Skin epidermis (tissue), 12 donors: Measurements from ENCODE around the gene GNG12.
A peak's percentile ranks its signal among the peaks of the same experiment; 100 is the strongest.
"Not testable (repeated sequence)": the region's sequence is repeated elsewhere in the genome, so short reads cannot be mapped to it uniquely, and the experiment has no call there.

ENCODE experiments used
- H3K27ac ChIP-seq, 21 experiments: fragments of 200-600 bp; sonication (generic) in 11 of 21; one replicate each; pipeline ENCODE4 v1.5.0; 2020; ENCODE audit warnings: mild to moderate bottlenecking in 3 of 21, inconsistent platforms in 2 of 21, moderate library complexity in 2 of 21
- H3K4me3 ChIP-seq, 7 experiments: fragments of 200-600 bp; sonication (generic) in 2 of 7; one replicate each; pipeline ENCODE4 v1.5.0; 2020; ENCODE audit warnings: inconsistent platforms in 2 of 7, mild to moderate bottlenecking in 2 of 7, moderate library complexity in 1 of 7

The GNG12 gene

GRCh38 chr1:67676946-67677345, 156.3 kb downstream of the GNG12 start:
- Histone ChIP-seq H3K27ac (no peak overlapping the region), H3K4me3 (no peak overlapping the region)

- Histone ChIP-seq H3K27ac (peak overlapping the region in 1 of 21 experiments; percentile 84), H3K4me3 (no peak overlapping the region)
Measured at GRCh38 chr1:67676287-67676686, 157.0 kb downstream of the GNG12 start.

GRCh38 chr1:67675800-67676199, 157.5 kb downstream of the GNG12 start:
- Histone ChIP-seq H3K4me3 (no peak overlapping the region), H3K27ac (peak overlapping the region in 5 of 21 experiments; percentile 12 to 84 (median 62))

GRCh38 chr1:67674260-67675011, 158.8 kb downstream of the GNG12 start:
- no peak overlapping the region for H3K4me3 ChIP-seq
- peak overlapping the region in 18 of 21 experiments; percentile 4 to 84 (median 50) for H3K27ac ChIP-seq

- Histone ChIP-seq H3K4me3 (no peak overlapping the region), H3K27ac (peak overlapping the region in 9 of 21 experiments; percentile 6 to 84 (median 56))
Measured at GRCh38 chr1:67673468-67674201, 159.6 kb downstream of the GNG12 start.

- Histone ChIP-seq H3K4me3 (no peak overlapping the region), H3K27ac (no peak overlapping the region)
Measured at GRCh38 chr1:67672260-67672803, 160.9 kb downstream of the GNG12 start.

- H3K27ac ChIP-seq, result no peak overlapping the region
Measured at GRCh38 chr1:67668660-67669059, 164.6 kb downstream of the GNG12 start.

GRCh38 chr1:67666636-67667035, 166.6 kb downstream of the GNG12 start:
- no peak overlapping the region for H3K27ac ChIP-seq

More at GRCh38 chr1:67668660-67669059, 164.6 kb downstream of the GNG12 start:
- no peak overlapping the region for H3K4me3 ChIP-seq

GRCh38 chr1:67665307-67665706, 168.0 kb downstream of the GNG12 start:
- H3K27ac ChIP-seq, H3K4me3 ChIP-seq: not testable (repeated sequence)

More at GRCh38 chr1:67666636-67667035, 166.6 kb downstream of the GNG12 start:
- no peak overlapping the region for H3K4me3 ChIP-seq

GRCh38 chr1:67664048-67664447, 169.2 kb downstream of the GNG12 start:
- H3K4me3 ChIP-seq, result no peak overlapping the region
- H3K27ac ChIP-seq, result no peak overlapping the region

GRCh38 chr1:67662884-67663283, 170.4 kb downstream of the GNG12 start:
- Histone ChIP-seq H3K4me3 (no peak overlapping the region), H3K27ac (no peak overlapping the region)

- Histone ChIP-seq H3K4me3 (no peak overlapping the region), H3K27ac (no peak overlapping the region)
Measured at GRCh38 chr1:67659229-67659628, 174.0 kb downstream of the GNG12 start.

GRCh38 chr1:67657152-67657551, 176.1 kb downstream of the GNG12 start:
- not testable (repeated sequence) for H3K4me3 ChIP-seq

GRCh38 chr1:67655581-67655980, 177.7 kb downstream of the GNG12 start:
- no peak overlapping the region for H3K4me3 ChIP-seq
- no peak overlapping the region for H3K27ac ChIP-seq

More at GRCh38 chr1:67657152-67657551, 176.1 kb downstream of the GNG12 start:
- not testable (repeated sequence) for H3K27ac ChIP-seq

GRCh38 chr1:67653304-67653703, 180.0 kb downstream of the GNG12 start:
- Histone ChIP-seq H3K27ac (peak overlapping the region in 3 of 21 experiments; percentile 45 to 73 (median 55)), H3K4me3 (no peak overlapping the region)

GRCh38 chr1:67652800-67653199, 180.5 kb downstream of the GNG12 start:
- peak overlapping the region in 2 of 21 experiments; percentile 45 to 73 for H3K27ac ChIP-seq

More at GRCh38 chr1:67652800-67653199, 180.5 kb downstream of the GNG12 start:
- H3K4me3 ChIP-seq, result no peak overlapping the region
